NCI-H1417 treated with DMSO at 0.1 percent for 48 hours (cell line): ENCODE measurements around the gene OR52E5.

ENCODE experiments used
- DNase-seq: peaks from one replicate; lab custom pipeline; 2025; lab: John Stamatoyannopoulos, UW

The OR52E5 gene

DNA sequence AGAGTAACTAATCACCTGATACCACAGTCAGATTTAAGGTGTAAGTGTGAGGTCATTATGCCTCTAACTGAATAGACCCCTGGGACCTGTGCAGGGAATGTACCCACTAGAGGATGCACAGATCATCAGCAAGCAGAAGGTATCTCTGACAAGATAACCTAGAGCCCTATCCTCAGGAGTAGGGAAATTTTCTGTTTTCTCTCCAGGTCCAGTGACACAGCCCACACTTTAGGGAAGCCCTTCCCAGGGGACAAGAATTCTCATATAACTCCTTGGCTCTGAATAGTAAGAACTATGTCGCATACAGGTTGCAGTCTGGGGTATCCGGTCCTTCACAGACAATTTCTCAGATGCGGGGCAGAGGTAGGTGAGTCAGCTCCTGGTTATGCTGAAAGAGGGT is at the start of gene OR52E5:
Gene OR52E5, plus strand, starts transcription at position 301 of the 400 bp plus-strand sequence. CDS start 7,569 bp downstream, outside the sequence.
- no peak for DNase-seq

DNA sequence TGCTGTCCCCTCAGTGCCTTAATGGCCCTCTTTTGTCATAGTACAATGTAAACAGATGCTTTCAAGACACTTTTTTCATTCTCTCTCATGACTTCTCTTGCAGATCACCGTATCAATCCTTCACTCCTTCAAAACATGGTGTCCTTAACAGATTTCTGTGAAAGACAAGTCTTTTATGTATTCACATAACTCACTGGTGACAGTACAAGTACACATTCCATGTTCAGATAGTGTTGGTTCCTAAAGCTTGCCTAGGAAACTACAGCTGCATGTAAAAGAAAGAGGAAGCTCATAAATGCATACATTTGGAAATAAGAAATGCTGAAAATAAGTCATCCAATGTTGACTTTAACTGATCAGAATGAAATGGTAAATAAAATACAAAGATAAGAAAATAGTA is 46.3 kb upstream of the OR52E5 start:
- no peak for DNase-seq

DNA sequence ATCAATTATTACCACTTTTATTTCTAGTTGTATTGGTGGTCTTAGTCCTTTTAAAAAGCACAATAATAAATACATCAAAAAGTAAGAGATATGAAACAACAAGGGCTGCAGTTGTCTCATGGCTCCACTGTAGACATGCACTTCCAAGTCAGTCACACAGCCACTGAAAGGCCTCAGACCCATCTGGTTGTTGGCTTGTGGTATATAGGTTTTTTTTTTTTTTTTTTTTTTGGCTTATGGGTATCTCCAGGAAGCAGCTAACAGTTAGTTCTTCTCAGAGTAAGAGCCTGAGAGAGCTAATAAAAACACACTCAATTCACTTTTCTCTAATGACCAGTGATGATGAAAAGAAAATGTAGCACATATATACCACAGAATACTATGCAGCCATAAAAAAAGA is 45.3 kb upstream of the OR52E5 start:
- no peak for DNase-seq

DNA sequence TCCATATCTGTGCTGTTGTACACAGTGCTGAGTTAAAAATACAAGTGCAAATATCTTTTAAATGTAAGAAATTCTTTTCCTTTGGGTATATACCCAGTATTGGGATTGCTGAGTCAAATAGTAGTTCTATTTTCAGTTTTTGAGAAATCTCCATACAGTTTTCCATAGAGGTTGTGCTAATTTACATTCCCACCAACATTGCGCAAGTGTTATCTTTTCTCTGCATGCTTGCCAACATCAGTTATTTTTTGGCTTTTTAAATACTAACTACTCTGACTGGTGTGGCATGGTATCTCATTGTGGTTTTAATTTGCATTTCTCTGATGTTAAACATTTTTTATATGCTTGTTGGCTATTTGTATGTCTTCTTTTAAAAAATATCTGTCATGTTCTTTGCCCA is 42.0 kb upstream of the OR52E5 start:
- DNase-seq, result no peak

DNA sequence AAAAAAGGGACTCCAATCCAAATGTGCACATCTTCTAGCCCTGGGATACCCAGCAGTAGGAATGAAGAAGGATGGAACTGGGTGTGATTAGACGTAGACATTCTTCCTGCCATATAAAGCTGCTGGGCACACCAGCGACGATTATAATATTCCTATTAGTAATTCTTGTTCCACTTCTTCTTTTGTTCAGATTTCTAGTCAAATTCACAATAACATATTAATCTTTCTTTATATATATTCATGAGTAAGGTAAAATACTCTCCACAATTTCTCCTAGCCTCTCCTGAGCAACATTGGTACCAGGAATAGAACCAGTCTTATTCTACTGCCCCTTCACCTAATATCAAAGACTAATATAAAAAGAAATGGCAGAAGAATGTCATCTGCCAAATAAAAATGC is 35.4 kb upstream of the OR52E5 start, which contains the start of gene OR52E8:
Gene OR52E8, minus strand, starts transcription at position 101 of the 400 bp plus-strand sequence. Its CDS starts 0 bp downstream, at position 101.
- DNase-seq, result no peak

GRCh38 chr11:5865826-5866225 is 27.2 kb upstream of the OR52E5 start:
- DNase-seq, result no peak

DNA sequence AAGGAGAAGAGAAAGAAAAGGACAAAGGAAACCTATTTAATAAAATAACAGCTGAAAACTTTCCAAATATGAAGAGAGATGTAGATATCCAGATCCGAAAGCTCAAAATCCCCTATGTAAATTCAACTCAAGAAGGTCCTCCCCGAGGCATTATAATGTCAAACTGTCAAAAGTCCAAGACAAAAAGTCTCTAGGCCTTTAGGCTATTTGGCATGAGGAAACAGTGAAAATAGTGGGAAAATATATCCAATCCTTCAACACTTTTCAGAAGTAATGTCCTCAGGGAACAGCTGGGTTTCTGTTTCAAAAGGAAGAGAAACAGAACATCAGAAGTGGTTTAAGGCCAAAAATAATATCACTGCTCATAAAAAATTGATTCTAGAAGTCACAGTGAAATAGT is 14.4 kb upstream of the OR52E5 start:
- DNase-seq, result no peak

GRCh38 chr11:5880329-5880728 is 12.7 kb upstream of the OR52E5 start, which contains the start of gene OR52E4:
OR52E4 (plus strand) TSS chr11:5880629; CDS start chr11:5884293, 3,664 bp downstream.
- DNase-seq, result no peak

- DNase-seq, result no peak
These were observed 11.3 kb upstream of the OR52E5 start for GRCh38 chr11:5881756-5882155.

GRCh38 chr11:5887172-5887571 is 5.8 kb upstream of the OR52E5 start:
- no peak for DNase-seq

DNA sequence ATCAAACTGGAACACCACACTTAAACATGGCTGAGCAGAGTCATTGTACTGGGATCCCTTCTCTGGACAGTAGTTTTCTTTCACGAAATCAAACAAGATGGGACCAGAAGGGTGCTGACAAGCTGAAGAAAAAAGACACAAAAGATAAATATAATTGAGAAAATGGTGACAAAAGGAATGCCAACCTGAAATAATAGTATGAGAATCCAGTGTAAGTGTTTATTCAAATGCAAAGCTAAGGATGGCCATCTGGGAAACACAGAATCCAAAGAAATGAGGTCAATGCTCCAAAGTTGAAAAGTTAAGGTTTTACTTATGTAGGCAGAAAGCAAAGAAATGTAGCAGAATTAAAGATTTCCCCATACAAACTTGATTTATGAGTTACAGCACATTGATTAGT is 5.3 kb upstream of the OR52E5 start:
- DNase-seq, result no peak

DNA sequence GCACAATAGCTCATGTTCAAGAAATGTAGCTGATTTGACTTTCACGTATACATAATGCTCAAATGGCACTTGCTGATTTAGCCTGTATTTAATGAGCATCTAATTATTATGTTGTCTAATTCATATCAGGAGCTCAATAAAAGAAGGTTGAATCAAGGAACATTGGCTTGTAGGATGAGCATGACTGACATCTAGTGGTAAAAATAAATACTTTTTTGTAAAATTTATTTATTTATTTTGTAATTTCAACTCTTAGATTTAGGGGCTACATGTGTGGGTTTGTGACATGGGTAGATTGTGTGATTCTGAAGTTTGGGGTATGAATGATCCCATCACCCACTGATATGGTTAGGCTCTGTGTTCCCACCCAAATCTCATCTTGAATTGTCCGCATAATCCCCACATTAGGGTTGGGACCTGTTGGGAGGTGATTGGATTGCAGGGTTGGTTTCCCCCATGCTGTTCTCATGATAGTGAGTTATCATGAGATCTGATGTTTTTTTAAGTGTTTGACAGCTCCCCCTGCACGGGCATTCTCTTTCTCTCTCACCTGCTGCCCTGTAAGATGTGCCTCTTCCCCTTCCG is 1.7 kb upstream of the OR52E5 start:
- no peak for DNase-seq

DNA sequence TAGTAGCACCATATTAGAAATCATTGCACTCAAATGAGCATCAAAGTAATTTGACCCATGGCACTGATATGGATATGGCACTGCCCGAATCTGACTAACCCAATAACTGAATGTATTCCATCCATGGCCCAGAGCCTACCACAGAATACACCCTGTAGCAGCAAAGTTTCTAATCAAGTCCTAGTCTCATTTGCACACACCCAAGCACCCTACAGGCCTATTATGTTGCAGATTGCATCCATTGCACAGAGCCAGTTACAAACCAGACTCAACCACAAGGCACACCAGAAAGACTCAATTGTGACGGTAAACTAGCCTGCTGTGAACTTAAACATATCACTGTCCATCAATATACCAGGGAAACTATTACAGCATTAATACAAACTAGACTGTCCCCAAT is 6.5 kb downstream of the OR52E5 start:
- DNase-seq, result no peak

DNA sequence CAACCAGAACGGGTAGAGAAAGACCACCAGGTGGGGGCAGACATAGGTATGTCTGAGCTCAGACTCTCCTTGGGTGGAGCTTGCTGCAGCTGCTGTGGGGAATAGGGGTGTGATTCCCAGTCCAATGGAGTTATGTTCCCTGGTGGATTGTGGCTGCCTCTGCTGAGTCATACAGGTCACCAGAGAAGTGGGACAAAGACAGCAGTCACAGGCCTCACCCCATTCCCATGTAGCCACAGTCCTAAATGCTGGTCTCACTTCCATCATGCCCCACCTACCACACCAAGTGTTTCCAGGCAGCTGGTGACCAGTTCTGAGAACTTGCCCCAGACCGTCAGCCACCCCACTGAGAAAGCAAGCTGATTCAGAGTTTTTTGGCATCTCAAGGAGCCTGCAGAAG is 17.5 kb downstream of the OR52E5 start:
- no peak for DNase-seq

DNA sequence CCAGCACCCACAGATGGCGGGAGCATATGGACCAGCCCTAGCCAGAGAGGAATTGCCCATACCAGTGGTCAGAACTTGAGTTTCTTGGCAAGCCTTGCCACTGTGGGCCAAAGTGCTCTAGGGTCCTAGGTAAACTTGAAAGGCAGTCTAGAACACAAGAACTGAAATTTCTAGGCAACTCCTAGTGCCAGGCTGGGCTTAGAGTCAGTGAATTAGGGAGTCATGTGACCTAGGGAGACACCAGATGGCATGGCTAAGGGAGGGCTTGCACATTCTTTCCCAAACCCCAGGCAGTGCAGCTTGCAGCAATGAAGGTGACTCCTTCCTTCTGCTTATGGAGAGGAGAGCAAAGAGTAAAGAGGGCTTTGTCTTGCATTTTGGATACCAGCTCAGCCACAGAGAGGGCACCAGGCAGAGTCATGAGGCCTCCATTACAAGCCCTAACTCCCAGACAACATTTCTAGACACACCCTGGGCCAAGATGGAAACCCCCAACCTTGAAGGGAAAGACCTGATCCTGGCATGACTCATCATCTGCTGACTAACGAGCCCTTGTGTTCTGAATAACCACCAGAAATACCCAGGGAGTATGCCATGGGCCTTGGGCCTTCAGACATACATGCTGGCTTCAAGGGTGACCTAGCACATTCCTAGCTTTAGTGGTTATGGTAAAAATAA is 29.9 kb downstream of the OR52E5 start:
- no peak for DNase-seq

DNA sequence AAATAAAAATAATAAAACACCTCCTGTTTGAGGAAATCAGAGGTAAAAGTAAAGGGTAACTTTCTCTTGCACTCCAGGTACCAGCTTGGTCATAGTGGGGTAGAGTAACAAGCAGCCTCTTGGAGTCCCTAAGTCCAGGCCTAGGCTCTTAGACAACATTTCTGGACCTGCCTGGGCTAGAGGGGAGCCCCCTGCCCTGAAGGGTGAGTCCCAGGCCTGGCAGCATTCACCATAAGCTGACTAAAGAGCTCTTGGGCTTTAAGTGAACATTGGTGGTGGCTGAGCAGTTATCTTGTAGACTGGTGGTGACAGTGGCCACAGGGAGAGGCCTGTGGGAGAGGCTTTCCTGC is 30.4 kb downstream of the OR52E5 start:
- no peak for DNase-seq

DNA sequence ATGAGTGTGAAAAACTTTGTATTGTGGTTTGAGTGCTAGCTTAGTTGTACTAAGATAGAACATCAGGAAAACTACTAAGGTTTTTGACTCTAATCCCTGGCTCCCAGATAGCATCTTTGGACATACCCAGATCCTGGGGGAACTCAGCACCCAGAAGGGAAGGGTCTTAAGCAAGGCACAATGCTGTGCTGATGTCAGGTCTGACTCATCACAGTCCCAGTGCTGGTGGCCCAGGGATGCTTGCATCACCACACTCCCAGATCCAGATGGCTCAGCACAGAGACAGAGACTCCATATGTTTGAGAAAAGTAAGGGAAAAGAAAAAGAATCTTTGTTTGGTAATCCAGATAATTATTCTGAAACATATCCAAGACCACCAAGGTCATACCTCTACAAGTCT is 30.8 kb downstream of the OR52E5 start:
- DNase-seq, result no peak

GRCh38 chr11:5928271-5928670 is 35.3 kb downstream of the OR52E5 start:
- DNase-seq, result no peak

GRCh38 chr11:5928811-5929210 is 35.8 kb downstream of the OR52E5 start:
- DNase-seq, result no peak

DNA sequence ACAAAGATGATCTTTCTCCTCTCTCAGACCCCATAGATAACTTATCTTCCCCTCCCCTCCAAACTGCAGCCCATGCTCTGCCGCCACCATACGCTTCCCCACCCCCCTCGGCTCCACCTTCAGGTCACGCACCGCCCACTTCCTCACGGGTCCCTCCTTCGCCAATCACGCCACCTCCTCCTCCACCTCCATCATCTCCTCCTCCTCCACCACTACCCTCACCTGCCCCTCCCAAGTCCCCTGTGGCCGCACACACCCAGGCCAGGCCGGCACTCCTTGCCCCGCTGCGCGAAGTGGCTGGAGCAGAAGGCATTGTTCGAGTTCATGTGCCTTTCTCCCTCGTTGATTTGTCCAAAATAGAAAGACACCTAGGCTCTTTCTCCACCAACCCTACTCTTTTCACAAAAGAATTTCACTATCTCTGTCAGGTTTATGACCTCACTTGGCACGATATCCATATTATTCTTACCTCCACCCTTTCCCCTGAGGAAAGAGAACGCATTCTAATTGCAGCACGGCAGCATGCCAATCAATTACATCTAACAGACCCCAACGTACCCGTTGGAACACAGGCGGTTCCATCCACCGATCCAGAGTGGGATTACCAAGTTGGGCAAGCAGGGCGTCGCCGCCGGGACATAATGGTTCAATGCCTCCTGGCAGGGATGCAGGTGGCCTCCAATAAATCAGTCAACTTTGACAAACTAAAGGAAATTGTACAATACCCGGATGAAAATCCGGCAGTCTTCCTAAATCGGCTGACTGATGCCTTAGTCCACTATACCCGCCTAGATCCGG is 36.8 kb downstream of the OR52E5 start:
- no peak for DNase-seq

- no peak for DNase-seq
These were observed 37.6 kb downstream of the OR52E5 start for GRCh38 chr11:5930614-5931013.

GRCh38 chr11:5931061-5931460 is 38.1 kb downstream of the OR52E5 start:
- DNase-seq, result no peak

DNA sequence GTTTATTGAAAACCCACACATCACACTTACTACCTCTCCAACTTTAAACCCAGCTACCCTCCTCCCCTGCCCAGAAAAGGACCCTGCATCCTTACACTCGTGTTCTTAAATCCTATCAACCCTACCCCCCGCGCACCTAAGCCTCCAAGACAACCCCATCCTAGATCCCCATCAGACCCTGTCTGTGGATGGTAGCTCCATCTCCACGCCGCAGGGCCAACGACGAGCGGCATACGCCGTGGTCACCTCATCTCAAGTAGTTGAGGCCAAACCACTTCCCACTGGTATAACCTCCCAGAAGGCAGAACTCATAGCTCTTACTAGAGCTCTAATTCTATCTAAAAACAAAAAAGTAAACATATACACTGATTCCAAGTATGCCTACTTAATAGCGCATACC is 39.7 kb downstream of the OR52E5 start:
- DNase-seq, result no peak
